Endodermal cell (in vitro differentiated cells): ENCODE measurements around the gene SMARCA2. TPM values are rescaled to one million over a fixed set of nuclear protein-coding genes. Genes with fewer than 3 reads are reported as not detected.

Experiments
- DNase-seq: peaks from one replicate; pipeline ENCODE4 v3.0.0-alpha.2; 2017
- H3K27ac ChIP-seq: 2 replicates; pipeline ENCODE4 v1.5.1; 2013; ENCODE audit warnings: mild to moderate bottlenecking, low read depth, low read length, moderate library complexity
- H3K27me3 ChIP-seq: 2 replicates; pipeline ENCODE4 v1.6.1; 2013; ENCODE audit warnings: mild to moderate bottlenecking, low read length, moderate library complexity; ENCODE audit not compliant: insufficient read depth, control insufficient read depth, poor library complexity, severe bottlenecking
- H3K36me3 ChIP-seq: 2 replicates; pipeline ENCODE4 v1.7.0; 2013; ENCODE audit warnings: mild to moderate bottlenecking, low read length, moderate library complexity; ENCODE audit not compliant: control insufficient read depth, insufficient read depth
- H3K4me1 ChIP-seq: one replicate; pipeline ENCODE4 v1.7.0; 2013; ENCODE audit warnings: low read length; ENCODE audit not compliant: control insufficient read depth, insufficient read depth
- H3K4me3 ChIP-seq: 2 replicates; pipeline ENCODE4 v1.5.1; 2013; ENCODE audit warnings: mild to moderate bottlenecking, low read length, moderate library complexity
- H3K9ac ChIP-seq: 2 replicates; pipeline ENCODE4 v1.6.1; 2013; ENCODE audit warnings: mild to moderate bottlenecking, low read length, moderate library complexity; ENCODE audit not compliant: poor library complexity, severe bottlenecking; ENCODE audit errors: extremely low read depth
- H3K9me3 ChIP-seq: 2 replicates; pipeline ENCODE4 v1.6.1; 2013; ENCODE audit warnings: mild to moderate bottlenecking, low read length, moderate library complexity; ENCODE audit not compliant: control insufficient read depth
- H3K27ac Mint-ChIP-seq: 2 replicates; pipeline ENCODE4 v1.8.0; 2020; ENCODE audit warnings: mixed read lengths
- H3K27me3 Mint-ChIP-seq: 2 replicates; pipeline ENCODE4 v1.8.0; 2021; ENCODE audit warnings: mild to moderate bottlenecking, mixed read lengths; ENCODE audit not compliant: insufficient read depth
- H3K36me3 Mint-ChIP-seq: 2 replicates; pipeline ENCODE4 v1.8.0; 2020; ENCODE audit warnings: low read depth, mixed read lengths
- H3K4me1 Mint-ChIP-seq: 2 replicates; pipeline ENCODE4 v1.8.0; 2020; ENCODE audit warnings: mixed read lengths
- H3K4me3 Mint-ChIP-seq: 2 replicates; pipeline ENCODE4 v1.8.0; 2020; ENCODE audit warnings: mild to moderate bottlenecking, moderate library complexity, mixed read lengths
- H3K9me3 Mint-ChIP-seq: 2 replicates; pipeline ENCODE4 v1.8.0; 2020; ENCODE audit warnings: mild to moderate bottlenecking, mixed read lengths
- WGBS, 2 experiments: methylation state at CpG; one replicate each; pipeline versions ENCODE4 v1.1.5 to v1.1.7; 2013; ENCODE audit warnings: missing lambda C conversion rate in 2 of 2, mixed read lengths in 1 of 2; ENCODE audit not compliant: insufficient coverage in 1 of 2, insufficient read length in 1 of 2; 5-methylcytosine and 5-hydroxymethylcytosine counted together
- total RNA-seq, 2 donors: library from RNA; stranded (reverse); fragmentation: NEBNext Ultra II Directional in 1 of 2; extraction: Animal tissue kit (Norgen Biotek cat#: 25700) in 1 of 2; gene quantifications; 2 replicates in 1 of 2; 3 replicates in 1 of 2; pipeline ENCODE4 v1.2.1, GENCODE V29; 2021
- TF ChIP-seq, protein P1 (sequence below): fragments of 200-600 bp; sonication (generic); conservative IDR thresholded peaks from 2 replicates; pipeline ENCODE4 v1.5.0; 2021; ENCODE audit warnings: antibody characterized with exemption, mild to moderate bottlenecking

The SMARCA2 gene
- total RNA-seq, 2 donors from 2014 or later: 2.6 to 8.6 TPM

GRCh38 chr9:2174306-2174705 lies 159.2 kb downstream of the SMARCA2 start:
- WGBS, 2 experiments: 95 to 96% methylated on average over 5 to 6 of the region's 7 CpGs
- H3K4me1 Mint-ChIP-seq: peaks cover 11% of the 10 kb centered on the region
- Histone ChIP-seq H3K4me3 (no peak overlapping the region), H3K27me3 (no peaks in the 10 kb centered on the region), H3K27ac (no peak overlapping the region), H3K9me3 (no peaks in the 10 kb centered on the region), H3K9ac (no peak overlapping the region), H3K36me3 (peaks cover 7% of the 10 kb centered on the region), H3K4me1 (no peaks in the 10 kb centered on the region)
- H3K27me3 Mint-ChIP-seq: no peaks in the 10 kb centered on the region
- TF ChIP-seq, protein P1, sequence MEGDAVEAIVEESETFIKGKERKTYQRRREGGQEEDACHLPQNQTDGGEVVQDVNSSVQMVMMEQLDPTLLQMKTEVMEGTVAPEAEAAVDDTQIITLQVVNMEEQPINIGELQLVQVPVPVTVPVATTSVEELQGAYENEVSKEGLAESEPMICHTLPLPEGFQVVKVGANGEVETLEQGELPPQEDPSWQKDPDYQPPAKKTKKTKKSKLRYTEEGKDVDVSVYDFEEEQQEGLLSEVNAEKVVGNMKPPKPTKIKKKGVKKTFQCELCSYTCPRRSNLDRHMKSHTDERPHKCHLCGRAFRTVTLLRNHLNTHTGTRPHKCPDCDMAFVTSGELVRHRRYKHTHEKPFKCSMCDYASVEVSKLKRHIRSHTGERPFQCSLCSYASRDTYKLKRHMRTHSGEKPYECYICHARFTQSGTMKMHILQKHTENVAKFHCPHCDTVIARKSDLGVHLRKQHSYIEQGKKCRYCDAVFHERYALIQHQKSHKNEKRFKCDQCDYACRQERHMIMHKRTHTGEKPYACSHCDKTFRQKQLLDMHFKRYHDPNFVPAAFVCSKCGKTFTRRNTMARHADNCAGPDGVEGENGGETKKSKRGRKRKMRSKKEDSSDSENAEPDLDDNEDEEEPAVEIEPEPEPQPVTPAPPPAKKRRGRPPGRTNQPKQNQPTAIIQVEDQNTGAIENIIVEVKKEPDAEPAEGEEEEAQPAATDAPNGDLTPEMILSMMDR: no peak
- H3K4me3 Mint-ChIP-seq: no peak overlapping the region
- H3K36me3 Mint-ChIP-seq: peaks cover 47% of the 10 kb centered on the region
- DNase-seq: no peak
- H3K27ac Mint-ChIP-seq: no peak overlapping the region
- peaks cover 1% of the 10 kb centered on the region for H3K9me3 Mint-ChIP-seq

- Mint-ChIP-seq H3K4me1 (peaks cover 11% of the 10 kb centered on the region), H3K4me3 (no peak overlapping the region), H3K27ac (no peak overlapping the region), H3K27me3 (no peaks in the 10 kb centered on the region), H3K9me3 (no peaks in the 10 kb centered on the region), H3K36me3 (peaks cover 52% of the 10 kb centered on the region)
- Histone ChIP-seq H3K4me3 (no peak overlapping the region), H3K27ac (no peak overlapping the region), H3K9ac (no peak overlapping the region), H3K9me3 (no peaks in the 10 kb centered on the region), H3K4me1 (no peaks in the 10 kb centered on the region), H3K27me3 (no peaks in the 10 kb centered on the region), H3K36me3 (peaks cover 8% of the 10 kb centered on the region)
- TF ChIP-seq, protein P1: no peak
- 94 to 100% methylated on average over 7 to 11 of the region's 11 CpGs for WGBS, 2 experiments
- DNase-seq: no peak
Measured at GRCh38 chr9:2174911-2175310, 159.8 kb downstream of the SMARCA2 start.

- no peak overlapping the region for H3K4me3 Mint-ChIP-seq
- H3K4me1 ChIP-seq: no peaks in the 10 kb centered on the region
- no peak overlapping the region for H3K4me3 ChIP-seq
- H3K4me1 Mint-ChIP-seq: peaks cover 20% of the 10 kb centered on the region
- H3K27ac Mint-ChIP-seq: no peak overlapping the region
- peaks cover 57% of the 10 kb centered on the region for H3K36me3 Mint-ChIP-seq
- WGBS, 2 experiments: 86 to 87% methylated on average over 1 to 2 of the region's 2 CpGs
- H3K9ac ChIP-seq: no peak overlapping the region
- DNase-seq: no peak
- peaks cover 22% of the 10 kb centered on the region for H3K36me3 ChIP-seq
- H3K27me3 ChIP-seq: no peaks in the 10 kb centered on the region
- no peaks in the 10 kb centered on the region for H3K27me3 Mint-ChIP-seq
- no peaks in the 10 kb centered on the region for H3K9me3 ChIP-seq
- no peak overlapping the region for H3K27ac ChIP-seq
- H3K9me3 Mint-ChIP-seq: no peaks in the 10 kb centered on the region
- TF ChIP-seq, protein P1: no peak
Measured at GRCh38 chr9:2177121-2177520, 162.0 kb downstream of the SMARCA2 start.
